T47D (cell line): Measurements from ENCODE around the gene NUPR2.
"Not testable (repeated sequence)": the region's sequence is repeated elsewhere in the genome, so short reads cannot be mapped to it uniquely, and the experiment has no call there.

Experiments
- DNase-seq, 2 experiments: peaks; one replicate each; pipeline versions ENCODE4 v3.0.0 to v3.0.0-alpha.2; 2011 to 2012; ENCODE audit warnings: low read depth in 1 of 2, low spot score in 1 of 2
- JUND ChIP-seq: IDR thresholded peaks from 2 replicates; pipeline ENCODE4 v1.6.1; 2012; ENCODE audit warnings: low read depth
- in situ Hi-C: cut with HindIII; loops from 2 replicates; pipeline ENCODE4 v1.10.0; 2016; ENCODE audit warnings: low sequenced_read_pairs, low pct_unique_long_range_greater_than_20kb

NUPR2 gene, protein sequence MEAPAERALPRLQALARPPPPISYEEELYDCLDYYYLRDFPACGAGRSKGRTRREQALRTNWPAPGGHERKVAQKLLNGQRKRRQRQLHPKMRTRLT

DNA sequence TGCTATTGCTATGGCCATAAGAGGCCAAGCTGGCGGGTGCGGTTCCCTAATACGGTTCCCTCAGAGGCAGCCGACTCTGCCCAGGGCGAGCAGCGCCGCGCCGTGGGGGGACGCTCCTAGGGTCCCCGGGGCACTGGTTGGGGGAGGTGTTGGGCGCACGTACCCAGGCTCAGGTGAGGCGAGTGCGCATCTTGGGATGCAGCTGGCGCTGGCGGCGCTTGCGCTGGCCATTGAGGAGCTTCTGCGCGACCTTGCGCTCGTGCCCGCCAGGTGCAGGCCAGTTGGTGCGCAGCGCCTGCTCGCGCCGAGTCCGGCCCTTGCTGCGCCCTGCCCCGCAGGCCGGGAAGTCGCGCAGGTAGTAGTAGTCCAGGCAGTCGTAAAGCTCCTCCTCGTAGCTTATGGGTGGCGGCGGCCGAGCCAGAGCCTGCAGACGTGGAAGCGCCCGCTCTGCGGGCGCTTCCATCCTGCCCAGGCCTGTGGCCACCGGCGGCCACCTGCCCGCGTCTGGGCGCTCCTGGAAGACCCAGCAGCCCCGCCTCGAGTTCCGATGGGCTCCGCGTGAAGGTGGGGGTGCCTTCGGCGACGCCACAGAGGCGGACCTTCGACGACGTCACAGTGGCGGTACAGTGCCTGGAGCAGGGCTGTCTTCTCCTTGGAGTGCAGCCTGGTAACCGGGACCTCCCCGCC, at the start of gene NUPR2:
NUPR2 (minus strand) TSS at position 566 of the 687 bp plus-strand sequence; CDS start at position 463, 103 bp downstream.
- in situ Hi-C loops = no loop called here
- no peak for TF ChIP-seq JUND
- no peak for DNase-seq

DNA sequence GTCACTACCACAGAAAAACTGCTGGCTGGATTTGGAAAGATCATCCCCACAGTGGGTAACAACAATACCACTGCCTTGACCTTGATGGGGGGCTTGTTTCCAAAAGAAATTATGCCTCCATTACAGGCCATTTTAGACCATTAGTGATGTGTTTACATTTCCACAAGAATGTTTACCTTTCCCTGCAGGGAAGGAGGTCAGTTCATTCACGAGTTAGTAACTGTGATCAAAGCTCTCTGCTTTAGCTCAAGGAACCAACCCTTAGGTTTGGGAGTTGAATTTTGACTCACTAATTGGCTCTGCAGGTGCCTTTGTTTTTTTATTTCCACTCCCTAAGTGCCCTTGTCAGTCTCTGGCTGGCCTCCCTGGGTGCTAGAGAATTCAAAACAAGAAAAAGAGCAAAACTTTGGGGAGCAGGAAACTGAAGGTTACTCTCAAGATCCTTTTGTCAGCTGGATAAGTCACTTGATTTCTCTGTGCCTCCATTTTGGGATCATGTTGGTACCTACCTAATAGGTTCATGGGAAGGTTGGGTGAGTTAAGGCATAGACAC, 41.1 kb upstream of the NUPR2 start:
- DNase-seq = peak in 1 of 2 experiments; percentile 33
- no peak for TF ChIP-seq JUND
- in situ Hi-C loops = no loop called here

DNA sequence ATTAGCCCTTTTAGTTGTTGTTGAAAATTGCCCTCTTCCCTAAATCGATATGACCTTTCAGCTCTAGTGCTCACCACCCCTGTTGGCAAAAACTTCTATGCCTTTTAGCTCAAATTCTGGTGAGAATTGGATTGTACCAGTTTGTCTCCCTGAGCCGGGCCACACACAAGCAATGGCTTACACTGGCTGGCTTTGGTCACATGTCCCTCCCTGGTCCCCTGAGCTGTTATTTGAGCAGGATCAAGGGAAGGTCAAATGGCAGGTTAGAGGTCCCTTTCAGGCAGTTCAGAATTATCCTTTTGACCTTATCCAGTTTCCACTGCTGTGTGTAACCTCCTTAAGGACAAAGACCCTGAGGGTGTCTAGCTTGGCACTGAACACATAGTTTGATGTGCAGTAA, 14.8 kb upstream of the NUPR2 start:
- in situ Hi-C loops, DNase-seq: not testable (repeated sequence)

DNA sequence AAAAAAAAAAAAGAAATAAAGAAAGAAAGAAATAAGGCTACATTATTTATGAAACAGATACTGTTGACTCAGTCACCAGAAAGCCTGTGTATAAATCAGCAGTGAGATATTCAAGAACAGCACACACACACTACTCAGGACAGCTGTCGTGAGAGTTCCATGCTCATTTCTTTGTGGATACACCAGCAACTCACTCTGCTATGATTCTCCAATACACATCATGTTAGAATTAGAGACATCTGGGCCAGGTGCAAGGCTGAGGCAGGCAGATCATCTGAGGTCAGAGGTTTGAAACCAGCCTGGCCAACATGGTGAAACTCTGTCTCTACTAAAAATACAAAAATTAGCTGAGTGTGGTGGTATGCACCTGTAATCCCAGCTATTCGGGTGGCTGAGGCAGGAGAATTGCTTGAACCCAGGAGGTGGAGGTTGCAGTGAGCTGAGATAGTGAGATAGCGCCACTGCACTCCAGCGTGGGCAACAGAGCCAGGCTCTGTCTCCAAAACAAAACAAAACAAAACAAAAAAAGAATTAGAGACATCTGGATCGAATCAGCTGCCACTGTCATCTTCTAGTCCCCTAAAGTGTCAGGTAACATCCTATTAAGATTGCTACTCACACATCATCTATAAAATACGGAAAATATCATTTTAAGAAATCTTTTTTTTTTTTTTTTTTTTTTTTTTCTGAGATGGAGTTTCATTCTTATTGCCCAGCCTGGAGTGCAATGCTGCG, 11.2 kb upstream of the NUPR2 start:
- TF ChIP-seq JUND = no peak
- no peak for DNase-seq
- in situ Hi-C loops = no loop called here

DNA sequence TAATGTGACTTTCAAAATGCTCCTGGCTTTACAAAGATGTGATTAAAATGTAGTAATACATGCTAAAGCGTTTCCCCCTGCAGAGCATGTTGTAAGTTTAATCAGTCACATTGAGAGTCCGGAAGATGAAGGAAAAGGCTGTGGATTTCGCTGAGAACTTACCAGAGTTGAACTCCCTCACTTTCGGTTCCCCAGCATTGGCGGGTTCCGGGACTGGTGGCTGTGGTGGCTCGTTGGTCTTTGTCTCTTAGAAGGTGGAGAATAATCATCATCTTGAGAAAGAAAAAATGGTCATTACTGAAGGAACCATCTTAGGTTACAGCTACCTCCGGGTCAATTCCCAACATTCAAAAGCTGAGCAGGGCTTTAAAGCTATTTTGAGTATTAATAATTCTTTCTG, 9.6 kb upstream of the NUPR2 start:
- in situ Hi-C loops = no loop called here
- DNase-seq = no peak
- TF ChIP-seq JUND = no peak

DNA sequence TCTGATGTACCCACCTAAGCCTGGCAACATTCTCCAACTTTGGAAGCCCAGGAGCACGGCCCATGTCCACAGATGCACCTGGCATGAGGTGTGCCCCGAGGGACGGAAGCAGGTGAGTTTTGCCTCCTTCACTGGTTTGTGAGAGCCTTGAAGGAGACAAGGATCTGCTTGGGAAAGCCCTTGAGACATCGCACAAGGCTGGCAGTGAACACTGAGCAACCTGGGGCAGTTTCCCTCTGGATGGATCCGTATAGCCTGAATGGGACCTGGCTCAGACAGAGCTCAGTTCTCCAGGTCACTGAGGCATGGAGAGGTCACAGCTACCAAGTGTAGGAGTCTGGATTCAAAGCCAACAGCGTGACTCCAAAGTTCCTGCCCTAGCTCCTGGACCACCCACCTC, 8.8 kb upstream of the NUPR2 start:
- TF ChIP-seq JUND = no peak
- in situ Hi-C loops = no loop called here
- DNase-seq = no peak

DNA sequence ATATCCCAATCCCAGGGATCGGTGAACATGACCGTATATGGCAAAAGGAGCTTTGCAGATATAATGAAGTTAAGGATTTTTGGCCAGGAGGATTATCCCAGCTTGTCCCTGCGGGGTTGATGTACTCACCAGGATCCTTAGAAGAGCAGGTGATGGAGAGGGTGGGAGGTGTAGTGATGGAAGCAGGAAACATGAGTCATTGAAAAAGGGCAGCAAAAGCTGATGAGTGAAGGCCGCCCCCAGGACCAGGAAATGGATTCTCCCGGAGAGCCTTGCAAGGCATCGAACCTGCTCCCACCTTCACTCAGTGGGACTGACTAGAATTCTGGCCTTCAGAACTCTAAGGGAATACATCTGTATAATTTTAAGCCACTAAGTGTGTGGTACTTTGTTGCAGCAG, 5.2 kb upstream of the NUPR2 start:
- DNase-seq = no peak
- TF ChIP-seq JUND = no peak
- in situ Hi-C loops = no loop called here

DNA sequence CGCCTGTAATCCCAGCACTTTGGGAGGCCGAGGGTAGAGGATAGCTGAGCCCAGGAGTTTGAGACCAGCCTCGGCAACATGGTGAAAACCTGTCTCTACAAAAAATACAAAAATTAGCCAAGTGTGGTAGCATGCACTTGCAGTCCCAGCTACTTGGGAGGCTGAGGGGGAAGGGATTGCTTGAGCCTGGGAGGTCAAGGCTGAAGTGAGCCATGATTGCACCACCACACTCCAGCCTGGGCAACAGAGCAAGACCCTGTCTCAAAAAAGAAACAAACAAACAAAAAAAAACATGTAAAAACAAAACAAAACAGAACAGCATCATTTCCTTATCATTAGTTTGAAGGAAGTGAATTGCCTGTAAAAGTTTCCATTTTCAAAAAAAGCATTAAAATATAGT, 4.0 kb downstream of the NUPR2 start:
- DNase-seq, in situ Hi-C loops: not testable (repeated sequence)

DNA sequence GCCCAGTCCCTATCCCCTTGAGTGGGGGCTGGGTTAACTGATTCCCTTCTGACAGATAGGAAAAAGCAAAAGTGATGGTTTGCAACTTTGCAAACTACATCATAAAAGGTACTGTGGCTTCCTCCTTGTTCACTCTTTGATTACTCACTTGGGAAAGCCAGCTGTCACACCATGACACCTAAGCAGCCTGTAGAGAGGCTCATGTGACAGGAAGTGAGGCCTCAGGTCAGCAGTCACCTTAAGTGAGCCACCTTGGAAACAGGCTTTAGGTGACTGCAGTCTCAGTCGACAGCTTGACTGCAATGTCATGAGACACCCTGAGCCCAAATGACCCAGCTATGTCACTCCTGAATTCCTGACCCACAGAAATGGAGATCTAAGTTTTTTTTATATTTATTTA, 5.6 kb downstream of the NUPR2 start:
- DNase-seq = no peak
- in situ Hi-C loops = no loop called here
- TF ChIP-seq JUND = no peak

DNA sequence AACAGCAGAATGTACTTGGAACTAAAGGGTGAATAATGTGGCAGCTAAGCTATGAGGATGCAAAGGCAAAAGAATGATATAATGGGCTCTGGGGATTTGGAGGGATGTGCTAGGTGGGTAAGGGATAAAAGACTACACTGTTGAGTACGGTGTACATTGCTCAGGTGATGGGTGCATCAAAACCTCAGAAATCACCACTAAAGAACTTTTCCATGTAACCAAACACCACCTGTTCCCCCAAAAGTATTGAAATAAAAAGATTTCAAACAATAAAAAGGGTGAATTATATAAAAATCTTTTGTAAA, 8.3 kb downstream of the NUPR2 start:
- TF ChIP-seq JUND = no peak
- in situ Hi-C loops = no loop called here
- no peak for DNase-seq

DNA sequence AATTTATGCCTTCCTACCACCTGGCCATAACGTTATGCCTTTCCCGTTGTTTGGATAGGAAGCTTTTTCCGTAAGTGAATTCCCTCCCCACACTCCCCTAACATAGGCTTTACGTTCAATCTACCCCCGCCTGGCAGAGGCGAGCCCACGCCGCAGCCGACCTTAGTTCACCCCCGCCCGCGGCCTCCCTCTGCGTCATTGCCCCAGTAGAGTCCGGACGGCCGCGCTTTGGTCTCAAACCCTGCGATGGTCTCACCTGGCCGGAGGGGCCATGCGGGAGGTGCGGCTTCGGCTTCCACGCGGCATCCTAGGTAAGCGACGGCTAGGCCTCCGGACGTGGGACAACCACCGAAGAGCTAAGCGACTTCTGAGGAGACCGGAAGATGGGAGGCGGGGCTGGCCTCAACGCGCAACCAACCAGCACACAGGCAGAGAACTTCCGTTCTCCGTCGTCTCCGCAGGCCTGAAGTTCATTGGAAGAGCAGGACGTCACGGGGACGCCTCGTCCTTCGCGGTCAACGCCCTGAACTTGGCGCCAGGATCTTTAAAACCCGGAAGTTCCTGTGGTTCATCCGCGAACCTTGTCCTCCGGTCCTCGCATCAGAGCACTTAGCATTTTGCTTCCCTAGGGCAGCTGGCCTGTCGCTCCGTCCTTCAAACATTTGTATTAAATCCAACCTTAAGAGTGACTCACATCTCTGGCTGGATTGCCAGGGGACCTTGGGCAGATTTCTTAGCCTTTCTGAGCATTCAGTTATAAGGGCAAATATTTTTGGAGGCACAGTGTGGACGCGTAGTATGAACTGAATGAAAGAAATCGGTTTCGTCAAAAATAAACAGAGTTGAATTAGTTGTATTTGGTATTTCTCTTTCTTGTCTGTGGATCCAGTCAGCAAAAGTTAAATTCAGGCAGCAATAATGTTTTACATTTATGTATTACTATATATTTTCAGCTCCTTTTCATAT, 9.8 kb downstream of the NUPR2 start, which contains the start of gene CHCHD2:
CHCHD2 (minus strand) TSS at position 369 of the 966 bp plus-strand sequence; CDS start at position 306, 63 bp downstream.
- TF ChIP-seq JUND = no peak
- peak; percentile 99 to 100 for DNase-seq
- in situ Hi-C loops = no loop called here

DNA sequence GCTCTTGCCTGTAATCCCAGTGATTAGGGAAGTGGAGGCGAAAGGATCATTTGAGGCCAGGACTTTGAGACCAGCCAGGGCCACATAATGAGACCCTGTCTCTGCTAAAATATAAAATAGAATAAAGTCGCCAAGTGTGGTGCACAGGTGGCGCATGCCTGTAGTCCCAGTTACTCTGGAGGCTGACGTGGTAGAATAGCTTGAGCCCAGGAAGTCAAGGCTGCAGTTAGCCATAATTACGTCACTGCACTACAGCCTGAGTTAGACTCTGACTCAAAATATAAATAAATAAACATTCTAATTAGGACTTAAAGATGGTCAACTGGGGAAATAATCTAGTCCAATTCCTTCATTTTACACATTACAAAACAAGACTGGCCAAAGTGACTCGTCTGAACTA, 10.7 kb downstream of the NUPR2 start:
- in situ Hi-C loops = no loop called here
- TF ChIP-seq JUND = no peak
- DNase-seq = peak in 1 of 2 experiments; percentile 58

DNA sequence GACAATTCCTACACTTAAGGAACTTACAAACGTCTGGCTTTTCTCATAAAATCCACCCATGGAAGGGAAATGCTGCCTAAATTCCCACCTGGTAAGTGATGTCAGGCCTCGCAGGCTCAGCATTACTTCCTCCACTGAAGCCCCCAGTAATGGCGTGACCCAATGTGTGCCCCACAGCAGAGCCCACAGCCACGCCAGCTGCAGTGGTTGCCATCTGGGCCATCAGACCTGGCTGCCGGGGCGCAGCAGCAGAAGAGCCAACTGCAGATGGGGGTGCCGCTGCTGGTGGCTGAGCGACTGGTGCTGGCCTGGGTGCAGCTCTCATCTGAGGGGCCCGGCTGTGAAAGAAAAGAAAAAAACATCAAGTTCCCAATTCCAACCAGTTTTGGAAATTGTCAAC, 12.1 kb downstream of the NUPR2 start:
- DNase-seq, in situ Hi-C loops: not testable (repeated sequence)
